Kidney tubule cell (primary cell): ENCODE data around the gene ABCC2.
"Not testable (repeated sequence)": the region's sequence is repeated elsewhere in the genome, so short reads cannot be mapped to it uniquely, and the experiment has no call there.

Experiments
- DNase-seq: peaks from one replicate; pipeline ENCODE4 v3.0.0-alpha.2; 2018; ENCODE audit warnings: low spot score

The ABCC2 gene

GRCh38 chr10:99852481-99853213 lies 70.2 kb downstream of the ABCC2 start:
- no peak for DNase-seq

- no peak for DNase-seq
Observed at GRCh38 chr10:99853655-99854054, 71.2 kb downstream of the ABCC2 start.

GRCh38 chr10:99854860-99855259 lies 72.4 kb downstream of the ABCC2 start:
- DNase-seq: peak; percentile 22

- no peak for DNase-seq
Observed at GRCh38 chr10:99855479-99856071, 73.1 kb downstream of the ABCC2 start.

GRCh38 chr10:99858849-99859248 lies 76.4 kb downstream of the ABCC2 start:
- DNase-seq: no peak

- DNase-seq: peak; percentile 13
Observed at GRCh38 chr10:99859585-99859984, 77.1 kb downstream of the ABCC2 start.

GRCh38 chr10:99860466-99860865 lies 78.0 kb downstream of the ABCC2 start:
- no peak for DNase-seq

GRCh38 chr10:99863535-99864240 lies 81.2 kb downstream of the ABCC2 start:
- not testable (repeated sequence) for DNase-seq

GRCh38 chr10:99867250-99867649 lies 84.8 kb downstream of the ABCC2 start:
- DNase-seq: not testable (repeated sequence)

GRCh38 chr10:99869581-99870122 lies 87.2 kb downstream of the ABCC2 start:
- DNase-seq: no peak

GRCh38 chr10:99870123-99870730 lies 87.8 kb downstream of the ABCC2 start:
- no peak for DNase-seq

- peak; percentile 48 for DNase-seq
Observed at GRCh38 chr10:99872367-99873162, 90.1 kb downstream of the ABCC2 start.

GRCh38 chr10:99873846-99874245 lies 91.4 kb downstream of the ABCC2 start:
- no peak for DNase-seq

GRCh38 chr10:99874341-99875085 lies 92.1 kb downstream of the ABCC2 start:
- DNase-seq: no peak

- no peak for DNase-seq
Observed at GRCh38 chr10:99875473-99875872, 93.0 kb downstream of the ABCC2 start.

GRCh38 chr10:99880080-99880835 lies 97.8 kb downstream of the ABCC2 start:
- DNase-seq: no peak

GRCh38 chr10:99881371-99881770 lies 98.9 kb downstream of the ABCC2 start:
- DNase-seq: no peak

GRCh38 chr10:99883523-99883922 lies 101.1 kb downstream of the ABCC2 start:
- DNase-seq: no peak

GRCh38 chr10:99888622-99889021 lies 106.2 kb downstream of the ABCC2 start:
- DNase-seq: no peak

GRCh38 chr10:99894613-99895012 lies 112.2 kb downstream of the ABCC2 start:
- DNase-seq: no peak
